ENCODE measurements around the gene MEGF9.

MEGF9 gene

DNA sequence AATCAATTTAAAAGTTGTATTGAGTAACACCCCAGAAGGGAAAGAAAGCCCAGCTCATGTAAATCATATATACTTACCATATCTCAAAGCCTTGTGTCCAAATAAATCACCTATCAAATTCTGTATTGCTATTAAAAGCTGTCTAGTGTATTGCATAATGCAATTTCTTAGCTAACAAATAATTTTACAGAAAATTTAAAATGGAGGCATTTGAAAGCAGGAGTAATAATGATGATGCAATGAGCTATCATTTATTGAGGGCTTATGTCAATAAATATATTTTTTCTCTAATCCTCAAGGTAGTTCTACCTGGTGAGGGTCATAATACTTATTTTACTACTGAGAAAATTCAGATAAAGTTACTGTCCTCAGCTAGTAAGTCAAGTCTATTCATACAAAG is 91.5 kb downstream of the MEGF9 start:
- DNase-seq (ENCODE audit: low read depth in 2 of 2) = no peak

DNA sequence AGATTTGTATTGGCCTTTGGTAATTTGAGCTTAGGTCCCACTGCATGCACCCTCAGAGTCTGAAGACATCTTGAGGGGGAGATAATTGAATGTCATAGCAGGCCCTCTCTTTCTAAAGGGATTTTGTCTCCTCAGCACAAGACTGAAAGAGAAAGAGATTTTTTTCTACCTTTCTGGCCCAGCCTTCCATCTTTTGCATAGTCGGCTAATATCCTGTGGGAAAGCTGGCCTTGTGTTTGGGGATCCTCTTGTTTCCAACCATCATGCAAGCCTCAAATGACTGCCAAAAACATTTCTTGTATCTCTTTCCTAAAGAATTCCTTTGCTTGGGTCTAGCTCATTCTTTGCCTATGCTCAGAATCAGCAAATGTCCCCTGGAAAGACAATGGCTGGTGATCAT is 92.3 kb downstream of the MEGF9 start:
- no peak for DNase-seq (ENCODE audit: low read depth in 2 of 2)

DNA sequence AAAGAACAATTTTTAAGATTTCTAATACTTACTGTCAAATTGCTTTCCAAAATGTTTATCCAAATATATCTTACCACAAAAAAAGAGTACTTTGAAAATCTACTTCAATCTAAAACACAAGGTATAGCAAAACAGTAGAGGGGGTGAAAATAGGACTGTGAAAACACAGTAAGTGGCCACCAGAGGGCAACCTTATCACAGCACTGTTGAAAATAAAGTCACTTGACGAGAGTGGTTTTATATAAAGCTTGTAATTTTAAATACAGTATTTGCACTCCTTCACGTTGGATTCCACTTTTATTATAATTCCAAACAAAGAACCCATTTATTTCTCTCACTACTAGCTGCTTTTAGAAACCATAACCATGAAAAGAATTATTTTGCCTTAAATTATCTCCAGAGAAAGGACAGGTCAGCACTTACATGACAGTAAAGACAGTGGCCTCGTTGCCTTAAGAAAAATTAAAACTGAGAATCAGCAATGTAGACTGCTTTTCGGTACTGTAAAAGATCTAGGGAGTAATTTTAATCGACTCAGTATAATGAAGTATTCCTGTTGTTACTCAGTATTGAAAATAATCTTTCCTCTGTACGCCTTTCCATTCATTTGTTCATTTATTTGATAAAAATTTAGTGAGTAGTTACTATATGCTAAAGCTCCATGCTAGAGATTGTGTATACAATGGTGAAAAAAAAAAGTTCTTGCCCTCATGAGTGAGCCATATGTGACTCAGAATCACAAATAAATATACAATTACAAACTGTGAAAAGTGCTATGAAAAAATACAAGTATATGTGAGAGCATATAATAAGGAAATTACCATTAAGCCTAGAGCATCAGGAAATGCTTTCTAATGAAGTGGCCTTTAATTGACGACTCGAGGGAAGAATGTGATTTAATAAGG is 94.3 kb downstream of the MEGF9 start:
- peak; percentile 4 to 36 for DNase-seq (ENCODE audit: low read depth in 2 of 2)

- DNase-seq (ENCODE audit: low read depth in 2 of 2) = no peak
These were observed 97.0 kb downstream of the MEGF9 start for GRCh38 chr9:120616966-120617935.

GRCh38 chr9:120612218-120612617 is 102.1 kb downstream of the MEGF9 start:
- no peak for DNase-seq (ENCODE audit: low read depth in 2 of 2)

DNA sequence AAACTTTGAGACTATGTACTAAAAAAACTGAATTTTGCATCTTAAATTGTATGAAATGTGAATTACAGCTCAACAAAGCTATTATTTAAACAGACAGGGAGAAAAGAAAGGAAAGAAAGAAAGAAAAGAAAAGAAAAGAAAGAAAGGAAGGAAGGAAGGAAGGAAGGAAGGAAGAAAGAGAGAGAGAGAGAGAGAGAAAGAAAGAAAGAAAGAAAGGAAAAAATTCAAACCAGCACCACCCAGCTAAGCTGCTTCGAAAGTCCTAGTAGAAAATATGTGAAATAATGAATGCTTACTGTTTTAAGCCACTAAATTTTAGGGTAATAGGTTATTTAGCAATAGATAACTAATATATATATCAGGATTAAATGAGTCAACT is 102.6 kb downstream of the MEGF9 start:
- DNase-seq (ENCODE audit: low read depth in 2 of 2) = no peak

DNA sequence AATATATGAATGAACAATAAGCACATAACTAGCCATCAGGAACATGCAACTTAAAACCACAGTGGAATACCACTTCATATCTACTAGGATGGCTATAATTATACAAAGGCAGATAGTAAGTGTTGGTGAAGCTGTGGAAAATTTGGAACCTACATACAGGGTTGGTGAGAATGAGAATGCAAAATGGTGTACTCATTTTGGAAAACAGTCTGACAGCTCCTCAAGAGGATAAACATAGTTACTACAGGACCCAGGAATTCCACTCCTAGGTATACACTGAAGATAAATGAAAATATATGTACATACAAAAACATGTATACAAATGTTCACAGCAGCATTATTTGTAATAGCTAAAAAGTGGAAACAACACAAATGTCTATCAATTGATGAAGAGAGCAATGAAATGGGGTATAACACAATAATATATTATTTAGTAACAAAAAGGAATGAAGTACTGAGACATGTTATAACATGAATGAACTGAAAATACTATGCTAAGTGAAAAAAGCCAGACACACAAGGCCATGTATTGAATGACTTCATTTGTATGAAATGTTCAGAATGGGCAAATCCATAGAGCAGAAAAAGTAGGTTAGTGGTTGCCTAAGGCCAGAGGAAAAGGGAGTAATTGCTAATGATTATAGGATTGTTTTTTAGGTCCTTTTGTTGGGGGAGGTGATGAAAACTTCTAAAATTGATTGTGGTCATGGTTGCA is 103.1 kb downstream of the MEGF9 start:
- no peak for DNase-seq (ENCODE audit: low read depth in 2 of 2)

DNA sequence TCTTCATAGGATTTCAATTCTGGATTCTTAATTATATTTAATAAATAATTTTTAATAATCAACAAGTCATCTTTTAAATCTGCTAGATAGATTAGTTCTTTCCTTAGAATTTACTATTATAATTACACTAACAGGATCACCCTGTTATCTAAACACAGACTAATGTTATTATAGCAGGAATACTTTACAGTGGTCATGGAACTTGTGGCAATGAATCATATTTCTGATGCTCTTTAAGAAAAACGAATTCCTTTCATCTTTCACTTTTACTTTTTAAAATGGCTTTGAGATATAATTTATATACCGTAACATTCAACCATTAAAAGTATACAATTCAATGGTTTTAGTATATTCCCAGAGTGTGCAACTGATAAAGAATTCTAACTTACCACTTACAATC is 104.6 kb downstream of the MEGF9 start:
- no peak for DNase-seq (ENCODE audit: low read depth in 2 of 2)

- no peak for DNase-seq (ENCODE audit: low read depth in 2 of 2)
These were observed 105.8 kb downstream of the MEGF9 start for GRCh38 chr9:120608421-120608820.

- DNase-seq (ENCODE audit: low read depth in 2 of 2) = no peak
These were observed 110.7 kb downstream of the MEGF9 start for GRCh38 chr9:120603591-120603990.

GRCh38 chr9:120603010-120603409 is 111.3 kb downstream of the MEGF9 start:
- no peak for DNase-seq (ENCODE audit: low read depth in 2 of 2)

- no peak for DNase-seq (ENCODE audit: low read depth in 2 of 2)
These were observed 120.4 kb downstream of the MEGF9 start for GRCh38 chr9:120593955-120594277.

DNA sequence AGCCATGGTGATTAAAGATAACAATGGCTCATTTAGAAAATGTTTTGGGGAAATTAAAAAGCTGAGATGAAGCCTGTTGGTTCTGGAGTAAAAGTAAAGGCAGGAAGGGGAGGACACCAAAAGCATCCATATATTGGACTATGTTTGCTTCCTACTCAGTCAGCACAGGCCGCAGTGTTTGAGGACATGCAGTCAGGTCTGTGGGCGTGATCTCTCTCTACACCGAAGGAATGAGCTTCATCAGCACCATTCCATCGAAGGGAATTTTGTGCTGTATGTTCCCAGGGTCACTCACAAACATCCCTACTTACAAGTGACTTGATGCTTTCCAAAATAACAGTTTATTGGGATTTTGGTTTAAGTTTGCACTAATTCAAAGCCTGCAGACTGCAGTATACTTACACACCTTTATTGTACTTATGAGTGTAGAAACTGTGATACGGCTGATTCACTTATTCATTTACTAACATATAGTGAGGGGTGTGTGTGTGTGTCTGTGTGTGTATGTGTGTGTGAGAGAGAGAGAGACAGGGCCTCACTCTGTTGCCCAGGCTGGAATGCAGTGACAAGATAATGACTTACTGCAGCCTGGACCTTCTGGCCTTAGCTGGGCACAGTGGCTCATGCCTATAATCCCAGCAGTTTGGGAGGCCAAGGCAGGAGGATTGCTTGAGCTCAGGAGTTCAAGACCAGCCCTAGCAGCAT is 120.9 kb downstream of the MEGF9 start:
- DNase-seq (ENCODE audit: low read depth in 2 of 2) = no peak

- DNase-seq (ENCODE audit: low read depth in 2 of 2) = no peak
These were observed 122.1 kb downstream of the MEGF9 start for GRCh38 chr9:120592210-120592609.

DNA sequence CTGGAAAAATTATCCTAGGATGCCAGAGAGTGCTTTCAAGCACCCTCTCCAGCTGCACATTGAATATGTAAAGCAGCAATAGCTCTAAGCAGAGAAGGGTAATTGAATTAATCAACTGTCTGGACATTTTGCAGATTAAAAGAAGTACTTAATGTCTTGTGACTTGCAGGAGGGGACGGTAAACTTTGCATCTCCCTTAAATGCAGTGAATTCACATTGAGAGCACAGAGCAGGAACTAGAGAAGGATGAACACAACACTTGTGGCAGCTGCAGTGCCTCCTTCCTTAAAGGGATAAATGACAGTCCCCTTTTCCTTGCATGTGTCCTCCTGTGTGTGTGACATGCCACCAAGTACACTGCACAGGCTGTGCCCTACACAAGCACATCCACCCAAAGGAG is 126.9 kb downstream of the MEGF9 start:
- DNase-seq (ENCODE audit: low read depth in 2 of 2) = no peak

- DNase-seq (ENCODE audit: low read depth in 2 of 2) = no peak
These were observed 130.3 kb downstream of the MEGF9 start for GRCh38 chr9:120583958-120584369.

DNA sequence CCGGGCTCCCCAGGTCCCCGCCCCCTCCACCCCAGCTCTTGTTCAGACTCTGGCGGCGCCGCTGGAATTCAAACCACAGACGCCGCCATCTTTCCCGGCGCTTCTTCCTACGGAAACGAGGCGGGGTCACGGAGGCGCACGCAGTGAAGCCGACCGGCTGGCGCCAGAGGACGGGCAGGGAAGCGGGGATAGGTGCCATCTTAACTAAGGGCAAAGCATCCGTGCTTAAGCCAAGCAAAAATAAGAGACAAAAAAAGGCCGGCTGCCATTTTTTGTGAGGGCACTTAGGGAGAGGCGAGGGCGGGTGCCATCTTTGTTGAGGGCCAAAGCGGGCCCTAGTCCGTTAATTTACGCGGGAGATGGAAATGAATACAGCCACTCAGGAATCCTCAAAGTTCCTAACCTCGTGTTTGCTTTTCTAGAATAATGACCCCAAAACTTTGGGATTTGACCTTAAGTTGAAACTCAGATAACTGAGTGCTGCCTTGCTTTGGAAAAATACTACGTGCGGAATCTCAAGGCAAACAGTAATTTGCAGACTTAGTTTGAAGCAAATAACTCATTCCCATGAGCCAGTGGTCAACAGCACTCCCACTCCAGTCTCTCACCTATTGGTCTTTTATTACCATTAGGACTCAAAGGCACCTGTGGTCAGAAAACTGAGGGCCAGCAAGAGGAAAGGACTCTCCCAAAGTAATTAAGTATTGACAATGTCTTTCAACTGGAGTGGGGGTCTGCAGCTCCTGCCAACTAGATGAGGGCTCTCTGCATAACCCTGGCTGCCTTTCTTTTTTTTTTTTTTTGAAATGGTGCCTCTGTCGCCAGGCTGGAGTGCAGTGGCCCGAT is 134.0 kb downstream of the MEGF9 start, which contains the start of gene CDK5RAP2:
Gene CDK5RAP2, minus strand, starts transcription at position 117 of the 846 bp plus-strand sequence. CDS start 189 bp downstream, outside the sequence.
- peak; percentile 83 to 87 for DNase-seq (ENCODE audit: low read depth in 2 of 2)

- peak in 1 of 2 donors; percentile 2 for DNase-seq (ENCODE audit: low read depth in 2 of 2)
These were observed 134.9 kb downstream of the MEGF9 start for GRCh38 chr9:120579139-120580050.

- DNase-seq (ENCODE audit: low read depth in 2 of 2) = no peak
These were observed 139.8 kb downstream of the MEGF9 start for GRCh38 chr9:120574473-120574872.

Data from stimulated activated CD4-positive, alpha-beta T cell treated with anti-CD3 and anti-CD28 coated beads, Interleukin-1b, Interleukin-23, amount 100 ng/mL, for 4 hours (primary cell).